ENCODE data around the gene MYO18B.

MYO18B gene

GRCh38 chr22:25961699-25962098 is 219.7 kb downstream of the MYO18B start:
- no peak overlapping the region for H3K27ac ChIP-seq
- TF ChIP-seq ZFX (IDR thresholded peaks at IDR 0.05), result no peak
- TF ChIP-seq, protein P1, sequence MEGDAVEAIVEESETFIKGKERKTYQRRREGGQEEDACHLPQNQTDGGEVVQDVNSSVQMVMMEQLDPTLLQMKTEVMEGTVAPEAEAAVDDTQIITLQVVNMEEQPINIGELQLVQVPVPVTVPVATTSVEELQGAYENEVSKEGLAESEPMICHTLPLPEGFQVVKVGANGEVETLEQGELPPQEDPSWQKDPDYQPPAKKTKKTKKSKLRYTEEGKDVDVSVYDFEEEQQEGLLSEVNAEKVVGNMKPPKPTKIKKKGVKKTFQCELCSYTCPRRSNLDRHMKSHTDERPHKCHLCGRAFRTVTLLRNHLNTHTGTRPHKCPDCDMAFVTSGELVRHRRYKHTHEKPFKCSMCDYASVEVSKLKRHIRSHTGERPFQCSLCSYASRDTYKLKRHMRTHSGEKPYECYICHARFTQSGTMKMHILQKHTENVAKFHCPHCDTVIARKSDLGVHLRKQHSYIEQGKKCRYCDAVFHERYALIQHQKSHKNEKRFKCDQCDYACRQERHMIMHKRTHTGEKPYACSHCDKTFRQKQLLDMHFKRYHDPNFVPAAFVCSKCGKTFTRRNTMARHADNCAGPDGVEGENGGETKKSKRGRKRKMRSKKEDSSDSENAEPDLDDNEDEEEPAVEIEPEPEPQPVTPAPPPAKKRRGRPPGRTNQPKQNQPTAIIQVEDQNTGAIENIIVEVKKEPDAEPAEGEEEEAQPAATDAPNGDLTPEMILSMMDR (conservative IDR thresholded peaks at IDR 0.05), result no peak

DNA sequence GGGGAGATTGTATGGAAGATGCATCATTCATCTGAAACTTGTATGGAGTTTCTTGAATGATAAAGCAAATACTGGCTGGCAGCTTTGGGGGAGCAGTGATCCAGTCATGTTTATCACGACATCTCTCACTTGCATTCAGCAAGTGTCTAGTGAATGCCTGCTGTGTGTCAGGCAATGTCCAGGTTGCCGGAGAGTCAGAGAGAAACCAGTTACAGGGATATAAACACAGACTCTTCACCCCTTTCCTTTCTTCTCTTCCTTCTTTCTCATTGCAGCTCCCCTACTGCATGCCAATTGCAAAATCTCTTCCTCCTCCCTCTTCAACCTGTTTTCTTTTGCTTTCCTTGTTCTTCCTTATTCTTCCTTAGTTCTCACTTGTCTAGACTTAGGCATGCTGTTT is 220.7 kb downstream of the MYO18B start:
- no peak for TF ChIP-seq ZFX (IDR thresholded peaks at IDR 0.05)
- TF ChIP-seq, protein P1 (conservative IDR thresholded peaks at IDR 0.05), result no peak
- no peak overlapping the region for H3K27ac ChIP-seq

GRCh38 chr22:25964961-25965730 is 223.2 kb downstream of the MYO18B start:
- no peak overlapping the region for H3K27ac ChIP-seq
- TF ChIP-seq, protein P1 (conservative IDR thresholded peaks at IDR 0.05), result no peak
- TF ChIP-seq ZFX (IDR thresholded peaks at IDR 0.05), result no peak

DNA sequence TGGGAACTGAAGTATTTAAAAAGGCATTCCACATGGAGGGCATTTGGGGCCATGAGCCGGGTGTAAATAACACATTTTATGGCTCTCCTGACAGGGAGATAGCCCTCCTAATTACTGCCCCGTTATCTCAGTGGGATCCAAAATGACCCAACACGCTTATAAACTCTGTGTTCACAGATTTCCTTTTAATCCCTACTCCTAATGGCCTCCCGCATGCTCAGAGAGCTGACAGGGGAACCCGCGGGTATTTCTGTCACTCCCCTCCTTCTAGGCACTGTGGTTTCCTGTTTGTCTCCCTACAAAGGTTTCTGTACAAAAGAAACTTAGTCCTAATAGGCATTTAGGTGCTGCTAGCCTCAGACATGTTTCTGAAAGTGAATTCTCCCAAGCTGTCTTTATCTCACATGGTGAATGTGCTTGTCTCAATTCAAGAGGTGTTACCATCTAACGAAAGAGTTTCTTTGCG is 224.5 kb downstream of the MYO18B start:
- no peak overlapping the region for H3K27ac ChIP-seq
- TF ChIP-seq ZFX (IDR thresholded peaks at IDR 0.05), result no peak
- TF ChIP-seq, protein P1 (conservative IDR thresholded peaks at IDR 0.05), result no peak

DNA sequence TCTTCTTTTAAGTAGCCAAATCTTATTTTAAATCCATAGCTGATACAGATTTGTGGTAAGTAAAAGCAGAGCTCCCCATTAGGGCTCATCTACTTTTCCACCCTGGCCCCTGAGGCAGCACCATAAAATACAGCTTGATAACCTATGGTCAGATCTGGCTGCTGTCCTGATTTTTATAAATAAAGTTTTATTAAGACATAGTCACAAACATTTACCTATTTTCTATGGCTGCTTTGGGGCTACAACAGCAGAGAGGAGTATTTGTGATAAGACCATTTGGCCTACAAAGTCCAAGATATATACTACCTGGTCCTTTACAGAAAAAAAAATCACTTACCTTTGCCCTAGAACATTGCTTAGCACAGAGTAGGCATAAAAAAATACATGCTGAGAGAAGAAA is 227.3 kb downstream of the MYO18B start:
- H3K27ac ChIP-seq, result no peak overlapping the region
- TF ChIP-seq, protein P1 (conservative IDR thresholded peaks at IDR 0.05), result no peak
- no peak for TF ChIP-seq ZFX (IDR thresholded peaks at IDR 0.05)

- H3K27ac ChIP-seq, result no peak overlapping the region
- TF ChIP-seq, protein P1 (conservative IDR thresholded peaks at IDR 0.05), result no peak
- no peak for TF ChIP-seq ZFX (IDR thresholded peaks at IDR 0.05)
Measured at GRCh38 chr22:25969901-25970300, 227.9 kb downstream of the MYO18B start.

- no peak overlapping the region for H3K27ac ChIP-seq
- TF ChIP-seq, protein P1 (conservative IDR thresholded peaks at IDR 0.05), result no peak
- TF ChIP-seq ZFX (IDR thresholded peaks at IDR 0.05), result no peak
Measured at GRCh38 chr22:25970374-25970911, 228.5 kb downstream of the MYO18B start.

Data from C4-2B (cell line).